ENCODE measurements around the gene TNNT1.
A peak's percentile ranks its signal among the peaks of the same experiment; 100 is the strongest.

- TF ChIP-seq EP300 (IDR thresholded peaks at IDR 0.05) (no peak), CTCF (IDR thresholded peaks at IDR 0.05) (peak in 1 of 5 experiments; percentile 17), POLR2A (IDR thresholded peaks at IDR 0.05) (no peak)
Observed at GRCh38 chr19:55132453-55133129, 16.4 kb downstream of the TNNT1 start.

Measured in tibial nerve (tissue), 4 donors.